Esophagus squamous epithelium (tissue), 4 donors: ENCODE data around the gene LRRC32.

ENCODE experiments used
- CTCF ChIP-seq, 6 experiments: fragments of 450-650 bp in 4 of 6; fragments of 200-600 bp in 2 of 6; sonication (generic) in 2 of 6; IDR thresholded peaks; one replicate each; pipeline ENCODE4 v1.5.1; 2016 to 2019; ENCODE audit warnings: antibody characterized with exemption in 6 of 6, mild to moderate bottlenecking in 4 of 6, moderate library complexity in 4 of 6
- POLR2A ChIP-seq, 4 donors: fragments of 450-650 bp; IDR thresholded peaks; one replicate each; pipeline ENCODE4 v1.6.1; 2017; ENCODE audit warnings: antibody characterized with exemption in 4 of 4, mild to moderate bottlenecking in 4 of 4, moderate library complexity in 3 of 4

- TF ChIP-seq CTCF (IDR thresholded peaks at IDR 0.05) (no peak), POLR2A (IDR thresholded peaks at IDR 0.05) (no peak)
Measured at GRCh38 chr11:76717369-76717768, 46.8 kb upstream of the LRRC32 start.
